SK-N-SH treated with all-trans-retinoic acid at 6 μM for 48 hours (cell line): ENCODE measurements around the gene AEN.

ENCODE experiments used
- RARB ChIP-seq: fragments of 250-450 bp; sonication (Bioruptor Pico); IDR thresholded peaks from 2 replicates; pipeline ENCODE4 v1.8.0; 2021; ENCODE audit warnings: mild to moderate bottlenecking, moderate library complexity
- TCF4 ChIP-seq: fragments of 250-450 bp; sonication (Bioruptor Pico); IDR thresholded peaks from 2 replicates; pipeline ENCODE4 v1.8.0; 2021; ENCODE audit warnings: mild to moderate bottlenecking, moderate library complexity, borderline replicate concordance
- ZC3H10 ChIP-seq: fragments of 250-450 bp; sonication (Bioruptor Pico); IDR thresholded peaks from 2 replicates; pipeline ENCODE4 v1.5.1; 2021; ENCODE audit warnings: mild to moderate bottlenecking, moderate library complexity
- ZNF8 ChIP-seq: fragments of 450-650 bp; formaldehyde crosslinking; IDR thresholded peaks from 2 replicates; pipeline ENCODE4 v1.5.0; 2020; ENCODE audit warnings: mild to moderate bottlenecking, moderate library complexity
- TF ChIP-seq, protein P1 (sequence below): fragments of 250-450 bp; sonication (Bioruptor Pico); IDR thresholded peaks from 2 replicates; pipeline ENCODE4 v1.8.0; 2021; ENCODE audit warnings: low read depth, mild to moderate bottlenecking, moderate library complexity, borderline replicate concordance

DNA sequence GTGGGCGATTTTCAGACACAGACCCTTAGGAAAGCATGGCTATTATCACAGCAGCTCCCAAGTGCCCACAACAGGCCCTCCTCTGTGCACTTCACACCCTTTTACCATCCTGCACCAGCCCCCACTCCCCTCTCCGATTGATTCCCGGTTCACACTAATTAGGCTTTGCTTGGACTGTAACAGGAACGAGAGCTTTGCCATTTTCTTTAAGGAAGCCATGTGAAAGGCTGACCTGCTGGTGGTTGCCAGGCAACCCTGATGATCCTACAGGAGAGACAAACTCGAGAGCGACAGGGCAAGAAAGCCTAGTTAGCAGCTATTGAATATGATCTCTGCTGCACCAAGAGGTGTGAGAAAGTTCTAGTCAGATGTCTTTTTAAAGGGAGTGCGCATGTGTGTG is 46.5 kb upstream of the AEN start:
- no peak for TF ChIP-seq ZC3H10 (CRISPR knock-in tag)
- no peak for TF ChIP-seq RARB (CRISPR knock-in tag)
- no peak for TF ChIP-seq ZNF8
- TF ChIP-seq, protein P1, sequence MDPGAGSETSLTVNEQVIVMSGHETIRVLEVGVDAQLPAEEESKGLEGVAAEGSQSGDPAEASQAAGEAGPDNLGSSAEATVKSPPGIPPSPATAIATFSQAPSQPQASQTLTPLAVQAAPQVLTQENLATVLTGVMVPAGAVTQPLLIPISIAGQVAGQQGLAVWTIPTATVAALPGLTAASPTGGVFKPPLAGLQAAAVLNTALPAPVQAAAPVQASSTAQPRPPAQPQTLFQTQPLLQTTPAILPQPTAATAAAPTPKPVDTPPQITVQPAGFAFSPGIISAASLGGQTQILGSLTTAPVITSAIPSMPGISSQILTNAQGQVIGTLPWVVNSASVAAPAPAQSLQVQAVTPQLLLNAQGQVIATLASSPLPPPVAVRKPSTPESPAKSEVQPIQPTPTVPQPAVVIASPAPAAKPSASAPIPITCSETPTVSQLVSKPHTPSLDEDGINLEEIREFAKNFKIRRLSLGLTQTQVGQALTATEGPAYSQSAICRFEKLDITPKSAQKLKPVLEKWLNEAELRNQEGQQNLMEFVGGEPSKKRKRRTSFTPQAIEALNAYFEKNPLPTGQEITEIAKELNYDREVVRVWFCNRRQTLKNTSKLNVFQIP (CRISPR knock-in tag): no peak
- no peak for TF ChIP-seq TCF4 (CRISPR knock-in tag)
